Measurements from ENCODE around the gene EPHA8.

DNA sequence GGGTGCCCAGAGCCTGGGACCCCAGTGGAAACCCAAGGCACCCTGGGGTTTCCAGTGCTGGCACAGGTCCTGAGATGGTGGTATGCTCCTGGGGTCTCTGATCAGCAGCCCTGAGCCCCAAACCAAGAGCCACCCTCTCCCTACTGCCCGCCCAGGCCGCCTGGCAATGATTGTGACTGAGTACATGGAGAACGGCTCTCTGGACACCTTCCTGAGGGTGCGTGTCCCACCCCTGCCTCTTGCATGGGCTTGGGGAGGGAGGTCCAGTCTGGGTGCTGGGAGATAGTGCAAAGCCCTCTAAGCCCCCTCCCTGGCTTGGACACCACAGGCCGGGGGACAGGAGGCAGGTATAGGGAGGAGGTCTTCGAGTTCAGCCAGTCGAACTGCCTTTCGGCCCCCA lies 34.7 kb downstream of the EPHA8 start:
- no peak for TF ChIP-seq CTCF (optimal IDR thresholded peaks at IDR 0.05 in 1 of 3, IDR thresholded peaks at IDR 0.05 in 1 of 3, conservative IDR thresholded peaks at IDR 0.05 in 1 of 3; ENCODE audit: extremely low read depth in 1 of 3, insufficient read depth in 2 of 3, low read length in 3 of 3)
- TF ChIP-seq EZH2 (IDR thresholded peaks at IDR 0.05; ENCODE audit: low read length), result no peak

All from keratinocyte (primary cell).